ENCODE data around the gene CHCT1.
A peak's percentile ranks its signal among the peaks of the same experiment; 100 is the strongest.
"Not testable (repeated sequence)": the region's sequence is repeated elsewhere in the genome, so short reads cannot be mapped to it uniquely, and the experiment has no call there.

CHCT1 gene

DNA sequence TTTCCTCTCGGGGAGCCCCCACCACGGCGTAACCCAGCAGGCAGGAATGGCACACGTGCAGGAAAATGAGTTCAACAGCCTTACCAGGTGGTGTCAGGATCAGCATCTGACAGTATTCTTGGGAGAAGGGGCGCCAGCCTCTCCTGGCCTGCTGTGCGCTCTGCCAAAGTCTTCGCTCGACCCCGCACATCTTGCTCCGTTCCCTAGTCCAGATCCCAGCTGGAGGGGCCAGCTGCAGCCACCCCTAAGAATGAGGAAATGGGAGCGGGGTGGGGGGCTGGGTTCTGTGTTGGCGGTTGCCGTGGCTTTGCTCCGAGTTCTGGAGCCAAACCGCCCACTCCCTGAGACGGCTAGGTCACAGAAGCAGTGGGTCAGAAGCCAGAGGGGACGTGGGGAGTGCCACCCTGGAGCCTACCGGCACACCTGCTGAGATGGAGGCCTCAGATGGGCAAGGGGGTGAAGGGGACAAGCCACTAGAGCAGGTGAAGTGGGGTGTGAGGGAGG is at the start of gene CHCT1:
Gene CHCT1 (plus strand): TSS at position 328 of the 504 bp plus-strand sequence. CDS start 104 bp downstream, at position 432.
- DNase-seq, result no peak

DNA sequence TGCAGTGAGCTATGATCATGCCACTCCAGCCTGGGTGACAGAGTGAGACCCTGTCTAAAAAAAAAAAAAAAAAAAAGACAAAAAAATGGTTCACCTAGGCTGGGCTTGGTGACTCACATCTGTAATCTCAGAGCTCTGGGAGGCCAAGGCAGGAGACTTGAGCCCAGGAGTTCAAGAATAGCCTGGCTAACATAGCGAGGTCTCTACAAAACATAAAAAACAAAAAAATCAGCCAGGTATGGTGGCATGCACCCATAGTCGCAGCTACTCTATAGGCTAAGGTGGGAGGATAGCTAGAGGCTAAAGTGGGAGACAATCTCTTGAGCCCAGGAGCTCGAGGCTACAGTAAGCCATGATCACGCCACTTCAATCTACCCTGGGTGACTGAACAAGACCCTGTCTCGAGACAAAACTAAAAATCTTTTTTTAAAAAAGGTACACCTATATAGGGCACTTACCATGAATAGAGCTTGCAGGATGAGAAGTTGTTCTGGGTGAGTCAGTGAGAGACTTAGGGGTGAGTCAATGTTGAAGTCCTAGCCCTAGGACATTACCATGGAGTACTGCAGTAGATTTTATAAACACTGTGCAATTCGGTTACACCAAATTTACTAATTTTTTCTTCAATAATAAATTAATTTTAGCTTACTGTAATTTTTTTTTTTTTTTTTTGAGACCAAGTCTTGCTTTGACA is 49.4 kb upstream of the CHCT1 start:
- DNase-seq, result no peak

DNA sequence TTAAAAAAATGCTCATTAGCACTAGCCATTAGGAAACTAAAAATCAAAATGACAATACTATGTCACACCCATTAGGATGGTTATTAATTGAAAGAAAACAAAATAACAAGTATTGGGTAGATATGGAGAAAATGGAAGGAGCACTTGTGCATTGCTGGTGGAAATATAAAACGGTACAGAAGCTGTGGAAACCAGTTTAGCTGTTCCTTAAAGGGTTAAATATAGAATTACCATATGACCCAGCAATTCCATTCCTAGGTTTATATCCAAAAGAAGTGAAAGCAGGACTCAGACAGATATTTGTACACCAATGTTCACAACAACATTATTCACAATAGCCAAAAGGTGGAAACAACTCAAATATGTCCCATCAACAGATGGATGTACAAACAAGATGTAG is 44.1 kb upstream of the CHCT1 start:
- DNase-seq, result not testable (repeated sequence)

DNA sequence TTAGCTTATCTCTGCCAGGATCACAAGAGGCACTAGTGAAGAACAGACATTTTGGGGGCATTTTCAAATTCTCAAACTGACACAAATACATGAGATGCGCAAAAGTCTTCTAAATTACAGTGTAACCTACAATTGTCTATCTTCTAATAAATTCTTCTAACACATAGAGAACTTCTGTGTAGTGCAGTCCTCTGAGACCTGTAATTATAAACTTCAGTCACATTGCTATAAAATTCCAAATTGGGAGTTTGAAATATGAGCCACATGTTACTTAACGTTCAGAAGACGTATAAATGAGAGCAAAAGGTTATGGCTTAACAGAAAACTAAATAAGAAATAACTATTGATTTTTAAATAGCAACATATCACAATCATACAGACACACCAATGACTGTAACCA is 42.8 kb upstream of the CHCT1 start:
- DNase-seq, result not testable (repeated sequence)

DNA sequence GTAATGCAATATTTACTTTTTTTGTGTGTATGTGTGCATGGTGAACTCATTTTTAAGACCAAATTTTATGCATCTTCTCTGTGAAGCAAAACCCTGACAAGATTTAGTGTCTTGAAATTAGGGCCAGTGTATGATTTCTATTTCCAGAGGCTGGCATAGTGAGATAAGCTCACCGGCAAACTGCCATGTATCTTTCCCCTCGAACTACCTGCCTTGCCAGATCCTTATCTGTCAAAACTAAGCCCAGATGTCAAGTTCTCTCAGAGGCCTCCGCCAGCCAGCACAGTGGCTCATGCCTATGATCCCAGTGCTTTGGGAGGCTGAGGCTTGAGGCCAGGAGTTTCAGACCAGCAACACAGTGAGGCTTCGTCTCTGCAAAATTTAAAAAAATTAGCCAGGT is 40.3 kb upstream of the CHCT1 start:
- DNase-seq, result no peak

DNA sequence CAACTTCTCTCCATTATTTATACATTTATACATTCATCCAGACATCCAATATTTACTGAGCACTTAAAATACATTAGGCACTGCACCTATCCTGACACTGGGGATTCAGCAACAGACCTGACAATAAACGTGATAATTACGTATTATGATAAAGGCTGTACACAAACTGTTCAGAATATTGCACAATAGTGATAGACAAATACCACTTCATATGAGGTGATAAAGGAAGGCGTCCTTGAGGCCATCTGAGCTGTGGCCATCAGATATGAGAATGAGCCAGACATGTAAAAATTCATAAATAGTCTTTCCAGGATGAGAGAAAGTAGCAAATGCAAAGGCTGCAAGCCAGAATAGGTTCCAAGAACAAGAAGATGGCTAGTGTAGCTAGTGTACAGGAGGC is 38.9 kb upstream of the CHCT1 start:
- no peak for DNase-seq

DNA sequence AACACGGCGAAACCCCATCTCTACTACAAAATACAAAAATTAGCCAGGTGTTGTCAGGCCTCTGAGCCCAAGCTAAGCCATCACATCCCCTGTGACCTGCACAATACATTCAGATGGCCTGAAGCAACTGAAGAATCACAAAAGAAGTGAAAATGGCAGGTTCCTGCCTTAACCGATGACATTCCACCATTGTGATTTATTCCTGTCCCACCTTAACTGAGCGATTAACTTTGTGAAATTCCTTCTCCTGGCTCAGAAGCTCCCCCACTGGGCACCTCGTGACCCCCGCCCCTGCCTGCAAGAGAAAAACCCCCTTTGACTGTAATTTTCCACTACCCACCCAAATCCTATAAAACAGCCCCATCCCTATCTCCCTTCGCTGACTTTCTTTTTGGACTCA is 37.4 kb upstream of the CHCT1 start:
- DNase-seq, result not testable (repeated sequence)

DNA sequence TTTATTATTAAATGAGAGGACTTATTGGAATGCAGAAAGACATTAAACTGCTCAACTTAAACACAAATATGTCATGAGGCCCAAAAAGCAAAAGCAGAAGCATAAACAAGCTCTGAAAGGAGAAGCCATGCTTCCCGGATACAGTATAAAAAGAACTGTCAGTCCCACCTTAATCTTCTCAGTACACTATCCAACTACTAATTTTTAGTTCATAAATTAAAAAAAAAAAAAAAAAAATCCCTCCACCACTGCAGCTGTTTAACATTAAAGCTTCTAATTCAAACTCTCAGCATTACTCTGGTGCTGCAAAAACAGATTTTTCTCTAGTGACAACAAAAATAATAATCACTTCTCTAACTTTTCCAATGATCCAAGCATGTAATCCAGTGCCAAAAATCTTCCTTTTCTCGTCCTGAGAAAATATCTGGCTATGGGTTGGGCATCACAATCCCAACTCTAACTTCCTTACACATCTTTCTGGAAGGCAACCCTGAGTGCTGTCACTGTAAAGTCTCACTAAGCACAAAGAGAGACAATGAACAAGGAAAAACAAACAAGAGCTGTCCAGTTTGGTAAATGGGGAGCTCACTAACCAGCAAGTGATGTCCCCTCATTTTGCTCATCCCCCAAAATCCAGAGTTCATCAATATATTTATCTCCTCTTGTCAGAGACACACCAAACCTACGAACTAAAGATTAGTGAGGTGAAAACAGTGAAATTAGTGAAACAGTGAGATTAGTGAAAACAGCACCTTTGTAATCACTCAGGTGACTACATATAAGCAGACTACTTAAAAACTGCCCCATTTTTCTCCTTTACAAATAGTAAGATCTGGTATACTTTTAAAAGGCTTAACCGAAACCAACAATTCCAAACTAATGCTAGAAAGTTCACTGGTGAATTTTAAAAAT is 35.9 kb upstream of the CHCT1 start:
- DNase-seq, result no peak

DNA sequence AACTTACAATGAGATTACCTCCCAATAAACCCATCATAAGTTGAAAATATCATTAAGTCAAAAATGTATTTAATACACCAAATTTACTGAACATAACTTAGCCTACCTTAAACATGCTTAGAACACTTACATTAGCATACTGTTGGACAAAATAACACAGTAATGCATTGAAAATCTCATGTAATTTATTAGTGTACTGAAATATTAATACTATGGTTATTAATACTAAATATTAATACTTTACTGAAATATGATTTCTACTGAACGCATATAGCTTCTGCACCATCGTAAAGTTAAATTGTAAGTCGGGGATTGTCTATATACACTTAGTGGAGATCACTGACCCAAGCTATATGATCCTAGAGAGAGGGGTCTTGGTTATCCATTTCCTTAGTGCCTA is 34.6 kb upstream of the CHCT1 start:
- DNase-seq, result no peak

DNA sequence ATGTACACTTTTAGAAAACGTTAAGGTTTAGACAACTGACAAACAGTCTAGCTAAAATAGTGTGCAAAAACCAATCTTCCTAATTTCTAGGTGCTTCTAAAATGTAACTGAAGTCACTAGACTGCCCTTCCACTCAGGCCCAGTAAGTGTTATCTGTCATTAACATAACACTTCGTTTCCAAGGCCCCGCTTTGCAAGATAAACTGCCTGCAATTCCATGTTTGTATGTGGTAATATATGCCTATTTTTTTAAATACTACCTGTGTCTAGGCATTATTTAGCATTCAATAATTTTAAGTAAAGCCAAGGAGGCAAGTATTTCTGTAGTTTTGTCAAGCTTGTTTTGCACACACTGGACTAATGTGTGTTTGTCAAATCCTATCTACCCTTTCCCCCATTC is 33.5 kb upstream of the CHCT1 start:
- no peak for DNase-seq

DNA sequence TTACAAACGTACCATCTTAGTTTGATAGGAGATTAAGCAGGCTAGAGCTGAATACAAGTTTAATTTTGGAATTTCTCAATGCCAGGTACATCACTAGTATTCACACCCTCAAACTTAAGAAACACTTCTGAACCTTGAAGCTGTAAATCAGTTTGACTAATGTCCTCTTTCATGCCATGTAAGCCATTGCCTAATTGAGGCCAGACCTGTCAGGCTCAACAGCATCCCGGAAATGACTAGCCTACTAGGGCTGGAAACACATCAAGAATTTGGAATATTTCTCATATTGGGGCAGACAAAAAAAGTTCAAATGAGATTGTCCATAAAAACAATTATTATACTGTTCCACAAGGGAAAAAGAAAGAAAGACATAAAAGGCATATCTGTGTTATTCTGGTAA is 32.1 kb upstream of the CHCT1 start:
- DNase-seq, result no peak

DNA sequence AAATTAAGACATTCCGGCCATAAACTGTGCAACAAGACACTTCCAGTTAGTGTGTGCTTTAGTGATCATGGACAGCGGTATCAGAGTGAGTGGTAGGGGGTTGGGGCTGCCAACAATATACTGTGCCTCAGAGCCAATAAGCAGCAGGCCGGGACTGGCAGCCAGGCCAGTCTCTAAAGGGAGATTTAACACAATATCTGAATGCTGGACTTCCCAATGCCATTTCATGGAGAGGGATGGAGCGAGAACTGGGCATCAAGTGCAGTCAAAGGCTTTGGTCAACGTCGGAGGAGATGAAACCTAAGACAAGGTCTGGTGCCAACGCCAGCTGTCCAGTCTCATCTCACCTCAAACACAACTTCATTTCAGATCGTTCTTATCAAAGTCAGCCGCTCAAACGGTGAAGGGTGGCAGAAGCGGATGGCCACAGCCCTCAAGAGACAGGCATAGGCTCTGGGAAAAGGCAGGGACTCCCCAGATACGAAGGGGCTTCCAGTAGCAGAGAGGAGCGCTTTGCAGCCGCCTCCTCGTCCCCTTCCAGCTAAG is 31.3 kb upstream of the CHCT1 start:
- no peak for DNase-seq

DNA sequence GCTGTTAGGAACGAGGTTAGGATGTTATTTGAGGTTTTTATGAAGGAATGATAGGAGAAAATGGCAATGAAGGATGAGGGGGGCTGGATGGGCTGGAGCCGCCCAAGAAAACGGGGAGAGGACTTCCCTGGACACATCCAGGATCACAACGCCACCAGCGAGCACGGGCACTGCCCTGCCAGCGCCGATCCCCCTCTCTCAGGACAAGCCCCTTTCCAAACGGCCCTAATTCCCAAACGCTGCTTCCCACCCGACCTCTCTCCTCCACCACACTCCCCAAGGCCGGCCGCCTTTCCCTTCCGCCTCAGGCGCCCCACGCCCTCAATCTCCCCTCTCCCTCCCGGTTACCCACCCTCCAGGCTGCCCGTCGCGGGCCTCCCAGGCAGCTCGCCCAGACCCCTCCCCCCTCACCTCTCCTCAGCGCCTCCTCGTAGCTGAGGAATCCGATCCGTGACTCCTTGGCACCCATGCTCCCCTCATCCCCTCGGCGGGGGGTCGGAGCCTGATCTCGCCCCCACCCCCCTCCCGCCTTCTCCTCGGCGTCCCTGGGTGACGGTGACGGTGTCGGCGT is 30.7 kb upstream of the CHCT1 start:
- peak; percentile 63 for DNase-seq

DNA sequence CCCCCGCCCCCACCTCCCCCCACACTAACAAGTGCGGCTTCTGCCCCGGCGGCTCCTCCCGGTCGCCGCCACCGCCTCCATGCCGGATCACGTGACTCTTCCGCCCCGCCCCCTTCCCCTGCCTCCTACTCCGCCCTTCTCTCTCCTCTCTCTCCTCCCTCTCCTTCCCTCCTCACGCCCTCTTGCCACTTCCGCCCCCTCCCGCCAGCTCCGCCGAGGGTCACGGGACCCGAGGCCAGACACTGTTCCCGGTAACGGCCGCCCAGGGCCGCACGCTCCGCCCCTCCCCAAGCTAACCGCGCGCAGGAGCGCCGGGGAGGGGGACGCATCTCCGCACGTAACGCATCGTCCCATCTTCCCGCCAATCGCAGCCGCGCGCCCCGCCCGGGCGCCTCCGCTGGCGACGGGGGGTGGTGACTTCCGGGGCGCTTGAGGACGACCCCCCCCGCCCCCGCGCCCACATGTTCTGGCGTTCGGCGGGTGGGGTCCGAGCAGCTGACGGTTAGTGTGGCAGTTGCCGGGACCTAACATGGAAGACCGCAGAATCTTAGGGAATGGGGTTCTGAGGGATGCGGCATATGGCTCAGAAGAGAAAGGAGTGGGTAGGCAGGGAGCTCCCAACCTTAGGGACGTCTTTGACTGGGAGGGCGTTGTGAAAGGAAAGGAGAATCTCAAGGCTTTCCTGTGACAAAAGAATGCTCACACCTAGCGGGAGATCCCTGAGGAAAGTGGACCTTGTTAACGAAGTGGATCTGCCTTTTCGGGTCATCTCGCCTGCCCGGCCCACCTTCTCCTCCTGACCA is 30.0 kb upstream of the CHCT1 start, which contains the start of gene USP32:
Gene USP32 (minus strand): TSS at position 92 of the 803 bp plus-strand sequence. CDS start 194 bp downstream, outside the sequence.
- DNase-seq, result peak; percentile 73

DNA sequence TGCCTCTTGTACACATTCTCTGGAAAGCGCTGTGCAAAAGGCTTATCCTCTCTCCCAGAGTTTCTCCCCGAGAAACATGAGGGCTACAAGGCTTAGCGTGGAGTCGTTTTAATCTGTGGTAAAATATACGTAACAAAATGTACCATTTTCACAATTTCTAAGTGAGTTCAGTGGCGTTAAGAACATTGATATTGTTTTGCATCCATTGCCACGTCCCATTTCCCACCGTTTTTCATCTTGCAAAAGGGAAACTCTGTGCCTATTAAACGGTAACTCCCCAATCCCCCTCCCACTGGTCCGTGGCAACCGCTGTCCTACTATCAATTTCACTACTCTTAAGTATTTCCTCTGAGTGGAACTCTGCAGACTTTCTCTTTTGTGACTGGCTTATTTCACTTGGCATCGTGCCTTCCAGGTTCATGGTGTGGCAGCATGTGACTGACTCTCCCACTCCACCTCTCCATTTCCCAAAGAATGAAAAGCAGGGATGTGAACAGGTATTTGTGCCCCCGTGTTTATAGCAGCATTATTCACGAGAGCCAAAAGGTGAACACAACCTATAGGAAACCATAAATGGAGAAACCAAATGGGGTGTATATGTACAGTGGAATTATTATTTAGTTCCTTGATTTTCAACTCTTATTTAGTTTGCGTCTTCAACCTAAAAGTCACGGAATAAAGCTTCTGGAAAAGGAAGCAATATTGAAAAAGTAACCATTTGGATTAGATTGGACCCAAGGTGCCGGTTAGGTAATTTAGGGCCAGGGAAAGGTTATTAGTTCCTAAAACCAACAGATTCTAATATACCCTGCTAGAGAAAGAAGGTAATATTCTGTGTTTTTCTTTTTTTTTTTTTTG is 29.2 kb upstream of the CHCT1 start:
- peak; percentile 6 for DNase-seq

DNA sequence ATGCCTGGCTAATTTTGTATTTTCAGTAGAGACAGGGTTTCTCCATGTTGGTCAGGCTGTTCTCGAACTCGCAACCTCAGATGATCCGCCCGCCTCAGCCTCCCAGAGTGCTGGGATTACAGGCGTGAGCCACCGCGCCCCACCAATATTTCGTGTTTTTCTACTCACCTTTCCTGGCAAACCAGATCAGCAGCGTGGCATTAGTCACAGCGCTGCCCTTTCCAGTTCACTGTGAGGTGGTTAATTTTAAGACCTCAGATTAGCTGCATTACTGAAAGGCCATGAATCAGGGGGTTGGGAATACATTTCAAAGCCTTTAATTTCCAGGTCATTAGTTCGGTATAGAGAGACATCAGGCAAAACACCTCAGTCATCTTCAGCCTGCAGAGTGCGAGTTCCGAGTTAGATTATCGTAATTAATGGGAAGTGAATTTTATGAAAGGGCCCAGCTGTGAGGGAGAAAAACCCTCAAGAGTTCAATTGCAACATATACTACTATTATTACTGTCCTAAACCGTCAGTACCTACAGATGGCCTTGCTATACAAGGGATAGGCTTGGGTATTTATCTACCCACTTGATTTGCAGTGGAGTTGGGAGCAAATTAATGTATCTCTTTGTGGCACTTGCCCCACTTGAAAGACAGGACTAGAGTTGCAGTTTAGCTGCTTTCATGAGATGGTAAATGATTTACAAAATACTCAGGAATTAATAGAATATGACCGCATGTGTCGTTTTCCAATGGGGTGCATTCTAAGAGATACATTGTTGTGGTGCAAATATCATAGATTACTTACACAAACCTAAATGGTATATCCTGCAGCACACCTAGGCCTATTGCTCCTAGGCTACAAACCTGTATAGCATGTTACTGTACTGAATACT is 28.2 kb upstream of the CHCT1 start:
- DNase-seq, result no peak

DNA sequence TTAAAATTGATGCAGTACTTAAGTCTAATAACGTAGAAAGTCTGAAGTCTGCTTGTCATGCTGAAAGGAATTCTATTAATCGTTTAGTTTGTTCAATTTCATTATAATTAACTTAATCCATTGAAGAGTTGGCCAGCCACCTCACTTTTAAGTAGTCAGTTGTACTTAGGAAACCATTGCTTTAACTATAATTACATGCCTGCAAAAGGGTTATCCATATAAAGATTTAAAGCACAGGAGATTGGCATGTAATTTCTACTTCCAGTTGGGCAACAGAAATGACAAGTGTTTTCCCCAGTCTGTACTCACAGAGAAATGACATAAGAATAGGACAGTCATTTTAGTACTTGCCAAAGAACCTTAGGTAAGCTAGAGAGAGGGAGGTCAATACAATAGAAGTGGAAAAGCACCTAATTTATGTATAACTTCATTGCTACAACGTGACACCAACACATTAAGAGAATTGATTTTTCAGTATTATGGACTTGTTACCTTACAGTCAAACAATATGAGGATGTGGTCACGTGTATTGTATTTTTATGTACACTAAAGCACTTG is 26.7 kb upstream of the CHCT1 start:
- DNase-seq, result no peak

DNA sequence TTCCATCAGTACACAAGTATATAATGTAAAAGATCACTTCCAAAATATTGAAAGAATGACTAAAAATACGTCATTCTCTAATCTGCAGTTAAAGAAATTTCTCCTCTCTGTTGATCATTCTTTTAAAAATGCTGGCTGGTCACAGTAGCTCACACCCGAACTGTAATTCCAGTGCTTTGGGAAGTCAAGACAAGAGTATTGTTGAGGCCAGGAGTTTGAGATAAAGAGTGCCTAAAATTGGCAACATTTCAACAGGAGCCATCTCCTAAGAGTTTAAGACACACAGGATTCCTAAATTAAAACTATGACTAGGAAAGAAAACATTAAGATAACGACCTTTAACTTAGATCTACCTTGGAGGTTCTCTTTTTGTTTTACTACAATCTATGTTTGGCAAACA is 25.9 kb upstream of the CHCT1 start:
- no peak for DNase-seq

DNA sequence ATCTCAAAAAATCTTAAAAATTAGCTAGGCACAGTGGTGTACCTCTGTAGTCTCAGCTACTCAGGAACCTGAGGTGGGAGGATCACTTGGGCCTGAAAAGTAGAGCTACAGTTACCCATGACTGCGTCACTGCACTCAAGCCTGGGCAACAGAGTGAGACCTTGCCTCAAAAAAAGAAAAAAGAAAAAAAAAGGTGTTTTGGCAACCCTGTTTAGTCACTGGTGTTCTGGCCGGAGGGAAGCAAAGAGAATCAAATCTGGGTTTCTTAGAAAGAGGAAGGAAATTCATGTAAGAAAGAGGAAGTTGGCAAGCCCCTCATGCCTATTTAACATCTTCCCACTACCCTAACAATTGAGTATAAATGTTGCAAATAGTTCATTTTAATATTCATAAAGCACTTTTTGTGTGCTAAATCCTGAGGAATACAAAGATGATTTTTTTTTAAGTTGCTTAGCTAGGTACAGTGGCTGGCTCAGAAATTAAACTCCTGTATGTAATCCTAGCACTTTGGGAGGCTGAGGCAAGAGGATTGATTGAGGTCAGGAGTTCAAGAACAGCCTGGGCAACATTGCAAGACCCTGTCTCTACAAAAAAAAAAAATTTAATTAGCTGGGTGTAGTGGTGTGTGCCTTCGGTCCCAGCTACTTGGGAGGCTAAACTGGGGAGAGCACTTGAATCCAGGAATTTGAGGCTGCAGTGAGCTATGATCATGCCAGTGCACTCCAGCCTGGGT is 23.9 kb upstream of the CHCT1 start:
- DNase-seq, result no peak
